A549 (cell line): ENCODE data around the gene CD200R1. TPM values are rescaled to one million over a fixed set of nuclear protein-coding genes. Genes with fewer than 3 reads are reported as not detected.

Source experiments
- ATAC-seq, 2 experiments: fragments of 200-7000 bp in 1 of 2; fragments of >200 bp in 1 of 2; cut with Nextera tagmentation in 1 of 2; cut with Tn5 transposase in 1 of 2; 3 replicates each; pipeline versions ENCODE4 v1.8.0 to v1.9.1; 2018 to 2020; ENCODE audit warnings: mild to moderate bottlenecking in 1 of 2, moderate library complexity in 1 of 2
- CTCF ChIA-PET: fragments of 300-600 bp; sonication (Branson Sonifier 250); formaldehyde crosslinking; extraction: SDS; loops from one replicate; lab custom pipeline; 2021; ENCODE audit warnings: antibody characterized with exemption, inconsistent platforms; lab: Yijun Ruan, JAX
- POLR2A ChIA-PET: fragments of 350-600 bp; formaldehyde crosslinking; extraction: SDS; loops from one replicate; lab custom pipeline; 2021; ENCODE audit warnings: antibody characterized with exemption, inconsistent platforms; lab: Yijun Ruan, JAX
- DNase-seq, 2 experiments: peaks; one replicate each; pipeline versions ENCODE4 v3.0.0 to v3.0.0-alpha.2; 2011 to 2016; ENCODE audit warnings: low read depth in 1 of 2, low spot score in 1 of 2
- FAIRE-seq: peaks from 2 replicates; lab custom pipeline; 2011; peaks lifted over from hg19 to GRCh38; lab: Jason Lieb, UNC
- H3K27ac ChIP-seq, 2 experiments: fragments of >200 bp; sonication (Bioruptor Twin); formaldehyde crosslinking; 3 replicates each; pipeline ENCODE4 v1.5.1; 2016 to 2017
- H3K4me1 ChIP-seq: fragments of >200 bp; sonication (Bioruptor Twin); formaldehyde crosslinking; 3 replicates; pipeline ENCODE4 v1.6.1; 2016
- H3K4me2 ChIP-seq: fragments of >200 bp; sonication (Bioruptor Twin); formaldehyde crosslinking; 3 replicates; pipeline ENCODE4 v1.6.1; 2016
- H3K4me3 ChIP-seq: fragments of >200 bp; sonication (Bioruptor Twin); formaldehyde crosslinking; 3 replicates; pipeline ENCODE4 v1.5.1; 2016
- H3K9me3 ChIP-seq: fragments of >200 bp; sonication (Bioruptor Twin); formaldehyde crosslinking; 3 replicates; pipeline ENCODE4 v1.6.1; 2016
- CHD4 ChIP-seq: fragments of 200-600 bp; sonication (generic); IDR thresholded peaks from 2 replicates; pipeline ENCODE4 v1.6.1; 2016; ENCODE audit warnings: antibody characterized with exemption, mild to moderate bottlenecking, borderline replicate concordance
- CTCF ChIP-seq: fragments of >200 bp; sonication (Bioruptor Twin); formaldehyde crosslinking; IDR thresholded peaks from 3 replicates; pipeline ENCODE4 v1.5.1; 2016
- E2F6 ChIP-seq: IDR thresholded peaks from 2 replicates; pipeline ENCODE4 v1.6.1; 2012; ENCODE audit warnings: low read depth, borderline replicate concordance
- EHMT2 ChIP-seq: fragments of 200-600 bp; sonication (generic); IDR thresholded peaks from 2 replicates; pipeline ENCODE4 v1.6.1; 2016; ENCODE audit warnings: antibody characterized with exemption, low read depth, mild to moderate bottlenecking, moderate library complexity
- EP300 ChIP-seq, 2 experiments: fragments of >200 bp; sonication (Bioruptor Twin); formaldehyde crosslinking; IDR thresholded peaks; 2 replicates in 1 of 2; 3 replicates in 1 of 2; pipeline ENCODE4 v1.6.1; 2016 to 2017
- JUNB ChIP-seq: fragments of >200 bp; sonication (Bioruptor Twin); formaldehyde crosslinking; IDR thresholded peaks from 2 replicates; pipeline ENCODE4 v1.6.1; 2016
- MAFK ChIP-seq: fragments of 450-650 bp; IDR thresholded peaks from 2 replicates; pipeline ENCODE4 v1.6.1; 2014; ENCODE audit not compliant: partially characterized antibody
- MAZ ChIP-seq: fragments of 150-350 bp; IDR thresholded peaks from 2 replicates; pipeline ENCODE4 v1.6.1; 2014; ENCODE audit warnings: antibody characterized with exemption, low read depth, low read length, borderline replicate concordance
- MYC ChIP-seq: IDR thresholded peaks from 2 replicates; pipeline ENCODE4 v1.6.1; 2012; ENCODE audit warnings: mild to moderate bottlenecking, inconsistent platforms, low read length, improper control_type of control experiment, borderline replicate concordance
- NFE2L2 ChIP-seq: fragments of 150-350 bp; conservative IDR thresholded peaks from 2 replicates; pipeline ENCODE4 v1.6.1; 2014; ENCODE audit warnings: low read length
- RAD21 ChIP-seq, 2 experiments: fragments of >200 bp in 1 of 2; sonication (Bioruptor Twin) in 1 of 2; formaldehyde crosslinking in 1 of 2; IDR thresholded peaks in 1 of 2; conservative IDR thresholded peaks in 1 of 2; 2 replicates in 1 of 2; 3 replicates in 1 of 2; pipeline ENCODE4 v1.6.1; 2012 to 2018; ENCODE audit warnings: inconsistent platforms in 1 of 2
- RNF2 ChIP-seq: fragments of 200-600 bp; sonication (generic); IDR thresholded peaks from 2 replicates; pipeline ENCODE4 v1.6.1; 2016; ENCODE audit warnings: low read depth, mild to moderate bottlenecking, antibody characterized with exemption, moderate library complexity, borderline replicate concordance
- SMC3 ChIP-seq: fragments of >200 bp; sonication (Bioruptor Twin); formaldehyde crosslinking; IDR thresholded peaks from 3 replicates; pipeline ENCODE4 v1.6.1; 2018; ENCODE audit warnings: inconsistent platforms
- TFCP2L1 ChIP-seq: fragments of 250-450 bp; sonication (Bioruptor Pico); IDR thresholded peaks from 2 replicates; pipeline ENCODE4 v1.5.0; 2021; ENCODE audit warnings: mild to moderate bottlenecking
- ZNF302 ChIP-seq: fragments of 250-450 bp; sonication (Bioruptor Pico); IDR thresholded peaks from 2 replicates; pipeline ENCODE4 v1.9.0; 2021; ENCODE audit warnings: inconsistent platforms, mild to moderate bottlenecking, moderate library complexity
- ZSCAN20 ChIP-seq: fragments of 250-450 bp; sonication (Bioruptor Pico); IDR thresholded peaks from 2 replicates; pipeline ENCODE4 v1.8.0; 2022; ENCODE audit warnings: mild to moderate bottlenecking, moderate library complexity
- WGBS: methylation state at CpG from one replicate; pipeline ENCODE4 v1.1.6; 2017; ENCODE audit errors: missing lambda C conversion rate; 5-methylcytosine and 5-hydroxymethylcytosine counted together
- polyA plus RNA-seq, 4 experiments: library from polyadenylated mRNA; depleted of rRNA in 3 of 4; stranded (reverse); fragments of >200 nt; fragmentation: RNase III in 1 of 4; extraction: RNeasy Plus Mini Kit Qiagen cat#74134 plus additional on column Dnase treatment in 1 of 4; gene quantifications; 2 replicates in 3 of 4; 3 replicates in 1 of 4; pipeline ENCODE4 v1.2.3, GENCODE V29; 2011 to 2017
- TF ChIP-seq, protein P1 (sequence below): IDR thresholded peaks from 2 replicates; pipeline ENCODE4 v1.6.1; 2012

CD200R1 gene
- polyA plus RNA-seq, 2 of the 4 experiments (the other 2 are of a cell fraction) = 0.08 to 0.12 TPM

- ATAC-seq = no peak
- no peak overlapping the region for H3K4me2 ChIP-seq
- no peak for DNase-seq
- TF ChIP-seq CHD4 (no peak), EHMT2 (no peak), E2F6 (no peak), CTCF (no peak)
- no peak for FAIRE-seq
- WGBS = 76% methylated on average over 2 of the region's 2 CpGs
- no peak overlapping the region for H3K4me3 ChIP-seq
- ChIA-PET POLR2A (no interaction called here), CTCF (interaction anchor here (0.9 to 2.8 kb wide), 4 partner anchors 9 to 319 kb away, joined by 3 to 12 read pairs (median 6); no protein-coding TSS in a partner anchor)
- no peaks in the 10 kb centered on the region for H3K9me3 ChIP-seq
- peaks cover 4% of the 10 kb centered on the region; the same call in 1 of the 3 replicates for H3K4me1 ChIP-seq
- no peak overlapping the region for H3K27ac ChIP-seq
Observed at GRCh38 chr3:112974178-112974517, 755 bp downstream of the CD200R1 start.

- no peak for DNase-seq
- ChIA-PET CTCF (interaction anchor here (0.9 to 1.8 kb wide), 3 partner anchors 8 to 319 kb away, joined by 3 to 7 read pairs (median 6); no protein-coding TSS in a partner anchor), POLR2A (no interaction called here)
- no peak for ATAC-seq
- Histone ChIP-seq H3K9me3 (no peaks in the 10 kb centered on the region), H3K27ac (no peak overlapping the region), H3K4me3 (no peak overlapping the region), H3K4me1 (peaks cover 4% of the 10 kb centered on the region; the same call in 1 of the 3 replicates), H3K4me2 (no peak overlapping the region)
- no peak for TF ChIP-seq RNF2
- no peak for TF ChIP-seq MAZ
- TF ChIP-seq EP300 (IDR thresholded peaks at IDR 0.05) = no peak
- no peak for TF ChIP-seq MAFK
- TF ChIP-seq MYC = no peak
- TF ChIP-seq ZSCAN20 (CRISPR knock-in tag) = no peak
- TF ChIP-seq TFCP2L1 (CRISPR knock-in tag) = no peak
- TF ChIP-seq NFE2L2 = no peak
- TF ChIP-seq, protein P1, sequence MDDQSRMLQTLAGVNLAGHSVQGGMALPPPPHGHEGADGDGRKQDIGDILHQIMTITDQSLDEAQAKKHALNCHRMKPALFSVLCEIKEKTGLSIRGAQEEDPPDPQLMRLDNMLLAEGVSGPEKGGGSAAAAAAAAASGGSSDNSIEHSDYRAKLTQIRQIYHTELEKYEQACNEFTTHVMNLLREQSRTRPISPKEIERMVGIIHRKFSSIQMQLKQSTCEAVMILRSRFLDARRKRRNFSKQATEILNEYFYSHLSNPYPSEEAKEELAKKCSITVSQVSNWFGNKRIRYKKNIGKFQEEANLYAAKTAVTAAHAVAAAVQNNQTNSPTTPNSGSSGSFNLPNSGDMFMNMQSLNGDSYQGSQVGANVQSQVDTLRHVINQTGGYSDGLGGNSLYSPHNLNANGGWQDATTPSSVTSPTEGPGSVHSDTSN = no peak
- no peak for TF ChIP-seq ZNF302 (CRISPR knock-in tag)
- no peak for TF ChIP-seq SMC3
- no peak for TF ChIP-seq JUNB
- FAIRE-seq = no peak
- WGBS = 72% methylated on average over 5 of the region's 5 CpGs
Observed at GRCh38 chr3:112973325-112974177, 1.4 kb downstream of the CD200R1 start.

- TF ChIP-seq CHD4 (no peak), RAD21 (conservative IDR thresholded peaks at IDR 0.05 in 1 of 2, IDR thresholded peaks at IDR 0.05 in 1 of 2) (peak; percentile 30 to 50; a peak in 4 of 5 replicates)
- TF ChIP-seq, all 56 proteins: peak for 1
- no peak overlapping the region for H3K27ac ChIP-seq
- ChIA-PET CTCF (interaction anchor here (1.1 to 2.2 kb wide), 3 partner anchors 237 to 390 kb away, joined by 4 to 9 read pairs (median 9); no protein-coding TSS in a partner anchor), POLR2A (interaction anchor here (0.6 kb wide), 1 partner anchor 171 kb away, joined by 3 read pairs; no protein-coding TSS in a partner anchor)
- DNase-seq (no peak), ATAC-seq (no peak), FAIRE-seq (no peak)
- no peaks in the 10 kb centered on the region for H3K9me3 ChIP-seq
- no peak overlapping the region for H3K4me3 ChIP-seq
- H3K4me1 ChIP-seq = peaks cover 4% of the 10 kb centered on the region; the same call in 1 of the 3 replicates
- no peak overlapping the region for H3K4me2 ChIP-seq
Observed at GRCh38 chr3:112972158-112972557, 2.7 kb downstream of the CD200R1 start.
